Measurements from ENCODE around the gene KLHL40.

DNA sequence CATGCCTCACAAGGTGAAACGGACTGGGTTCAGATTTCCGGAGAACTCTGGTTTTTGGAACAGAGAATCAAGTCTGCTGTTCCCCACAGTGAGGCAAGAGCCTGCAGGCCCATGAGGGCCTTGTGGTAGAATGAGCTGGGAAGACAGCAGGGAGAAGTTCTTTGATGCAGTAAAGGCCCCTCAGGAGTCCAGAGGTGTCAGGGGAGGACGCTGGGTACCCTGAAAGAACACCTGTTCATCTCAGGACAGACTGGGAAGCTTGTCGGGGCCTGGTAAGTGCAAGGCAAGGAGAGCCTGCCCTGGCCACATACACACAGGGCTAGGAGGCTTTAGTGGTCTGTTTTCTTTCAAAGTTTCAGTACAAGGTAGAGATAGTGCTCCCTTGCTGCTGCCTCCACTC, 35.6 kb upstream of the KLHL40 start:
- TF ChIP-seq POLR2AphosphoS5 (IDR thresholded peaks at IDR 0.05; ENCODE audit: borderline replicate concordance, low read depth, low read length) (no peak), EZH2 (IDR thresholded peaks at IDR 0.05) (no peak)
